HepG2 (cell line): ENCODE results near the gene DYNC2I2. TPM values are rescaled to one million over a fixed set of nuclear protein-coding genes. Genes with fewer than 3 reads are reported as not detected.
A peak's percentile ranks its signal among the peaks of the same experiment; 100 is the strongest.

Experiments used
- GABPB1 ChIP-seq: IDR thresholded peaks from 2 replicates; pipeline ENCODE4 v1.6.1; 2016; ENCODE audit warnings: mild to moderate bottlenecking, missing genetic modification reagents, moderate library complexity, missing compliant biosample characterization
- JARID2 ChIP-seq: sonication (generic); formaldehyde crosslinking; IDR thresholded peaks from 2 replicates; pipeline ENCODE4 v1.8.1; 2023; ENCODE audit warnings: missing genetic modification reagents, inconsistent platforms; ENCODE audit not compliant: insufficient replicate concordance
- PCBP1 ChIP-seq: fragments of 200-400 bp; formaldehyde crosslinking; IDR thresholded peaks from 2 replicates; pipeline ENCODE4 v1.6.1; 2017; ENCODE audit warnings: mild to moderate bottlenecking, low read depth, low read length, borderline replicate concordance
- PHF21A ChIP-seq: sonication (generic); formaldehyde crosslinking; IDR thresholded peaks from 2 replicates; pipeline ENCODE4 v1.5.0; 2020; ENCODE audit warnings: mild to moderate bottlenecking, missing genetic modification reagents
- PHF8 ChIP-seq: sonication (generic); formaldehyde crosslinking; IDR thresholded peaks from 2 replicates; pipeline ENCODE4 v1.5.0; 2020; ENCODE audit warnings: missing genetic modification reagents
- SP1 ChIP-seq, 2 experiments: fragments of 450-650 bp in 1 of 2; sonication (generic) in 1 of 2; formaldehyde crosslinking in 1 of 2; IDR thresholded peaks; 2 replicates each; pipeline versions ENCODE4 v1.4.0 to v1.6.1; 2016 to 2020; ENCODE audit warnings: missing genetic modification reagents in 1 of 2
- ZBTB20 ChIP-seq: sonication (generic); formaldehyde crosslinking; IDR thresholded peaks from 2 replicates; pipeline ENCODE4 v1.8.1; 2023; ENCODE audit warnings: missing genetic modification reagents, low read depth, mild to moderate bottlenecking, borderline replicate concordance
- ZNF138 ChIP-seq: sonication (generic); formaldehyde crosslinking; IDR thresholded peaks from 2 replicates; pipeline ENCODE4 v1.5.0; 2020; ENCODE audit warnings: mild to moderate bottlenecking, low read depth, missing genetic modification reagents
- ZNF205 ChIP-seq: IDR thresholded peaks from 2 replicates; pipeline ENCODE4 v1.6.1; 2018; ENCODE audit warnings: missing biosample characterization, missing genetic modification reagents
- ZNF441 ChIP-seq: sonication (generic); formaldehyde crosslinking; IDR thresholded peaks from 2 replicates; pipeline ENCODE4 v1.7.0; 2021; ENCODE audit warnings: missing genetic modification reagents, borderline replicate concordance
- polyA plus RNA-seq, 8 experiments: library from polyadenylated mRNA; depleted of rRNA in 3 of 8; stranded (reverse) in 7 of 8; unstranded in 1 of 8; fragments of >200 nt; fragmentation: Illumina TruSeq in 4 of 8; extraction: Trizol in 4 of 8; gene quantifications; 2 replicates each; pipeline versions ENCODE4 v1.2.1 to v1.2.3, GENCODE V29; 2011 to 2016; ENCODE audit warnings: low read depth in 4 of 8, missing spikeins in 1 of 8, mixed read lengths in 1 of 8; ENCODE audit not compliant: insufficient read depth in 1 of 8
- total RNA-seq, 5 experiments: library from RNA; depleted of rRNA; stranded (reverse); fragments of >200 nt; fragmentation: Illumina TruSeq; extraction: Trizol; gene quantifications; 2 replicates each; pipeline ENCODE4 v1.2.3, GENCODE V29; 2016; ENCODE audit warnings: low read depth in 1 of 5
- TF ChIP-seq, protein P1 (sequence below), 2 experiments: fragments of 450-650 bp in 1 of 2; sonication (generic) in 1 of 2; formaldehyde crosslinking; IDR thresholded peaks; 2 replicates each; pipeline versions ENCODE4 v1.5.0 to v1.8.0; 2020 to 2022; ENCODE audit warnings: mild to moderate bottlenecking in 1 of 2, missing genetic modification reagents in 1 of 2
- TF ChIP-seq, protein P2 (sequence below), 2 experiments: sonication (generic) in 1 of 2; formaldehyde crosslinking in 1 of 2; IDR thresholded peaks; 2 replicates each; pipeline versions ENCODE4 v1.4.0 to v1.6.1; 2016 to 2020; ENCODE audit warnings: borderline replicate concordance in 1 of 2, low read depth in 1 of 2, mild to moderate bottlenecking in 1 of 2, missing genetic modification reagents in 1 of 2
- TF ChIP-seq, protein P3 (sequence below): sonication (generic); formaldehyde crosslinking; IDR thresholded peaks from 2 replicates; pipeline ENCODE4 v1.8.0; 2022; ENCODE audit warnings: mild to moderate bottlenecking, missing genetic modification reagents, moderate library complexity
- TF ChIP-seq, protein P4 (sequence below), 2 experiments: sonication (generic) in 1 of 2; formaldehyde crosslinking in 1 of 2; IDR thresholded peaks; 2 replicates each; pipeline versions ENCODE4 v1.5.1 to v1.6.1; 2011 to 2020; ENCODE audit warnings: borderline replicate concordance in 1 of 2, low read depth in 1 of 2, low read length in 1 of 2, mild to moderate bottlenecking in 1 of 2, missing genetic modification reagents in 1 of 2, moderate library complexity in 1 of 2

Gene DYNC2I2
- total and polyA plus RNA-seq, 2 of the 13 experiments (the other 11 are each of a cell fraction or from before 2014, with no cell fraction given), result 13.7 to 40.2 TPM

DNA sequence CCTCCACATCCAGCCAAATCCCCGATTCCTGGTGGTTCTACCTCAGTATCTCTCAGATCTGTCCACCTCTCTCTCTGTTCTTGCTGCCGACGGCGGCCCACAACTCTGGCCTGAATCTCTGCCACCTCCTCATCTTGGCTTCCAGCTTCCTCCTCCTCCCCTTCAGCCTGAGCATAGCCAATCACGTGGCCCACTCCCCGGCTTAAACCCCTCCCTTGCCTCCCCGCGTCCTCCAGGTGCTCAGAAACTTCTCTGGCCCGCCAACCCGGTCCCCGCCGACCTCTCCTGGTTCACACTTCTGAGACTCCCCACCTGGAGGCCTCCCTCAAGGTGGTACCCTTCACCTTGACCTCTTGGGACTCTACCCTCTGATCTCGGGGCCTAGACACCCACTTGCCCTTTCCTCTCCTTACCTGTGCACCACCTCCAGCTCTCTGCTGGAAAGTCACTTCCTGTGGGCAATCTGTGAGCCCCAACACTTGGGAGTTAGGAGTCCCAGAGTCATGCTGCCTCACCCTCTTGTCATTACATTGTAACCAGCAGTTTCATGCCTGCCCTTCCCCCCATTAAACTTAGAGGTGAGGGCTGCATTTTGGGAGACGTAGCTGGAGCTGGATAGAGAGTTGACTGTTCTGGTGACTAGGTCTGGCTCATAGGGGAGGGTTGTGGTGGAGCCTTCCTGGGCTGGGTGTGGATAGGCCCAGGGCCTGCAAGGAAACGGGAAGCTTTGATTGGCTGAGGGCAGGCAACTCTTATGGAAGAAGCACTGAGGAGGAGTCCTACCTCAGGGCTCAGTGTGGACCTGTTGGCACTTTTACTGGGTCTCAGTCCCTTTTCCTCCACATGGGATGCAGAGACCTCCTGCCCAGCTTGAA lies 27.9 kb upstream of the DYNC2I2 start (continued):
- TF ChIP-seq, protein P1, sequence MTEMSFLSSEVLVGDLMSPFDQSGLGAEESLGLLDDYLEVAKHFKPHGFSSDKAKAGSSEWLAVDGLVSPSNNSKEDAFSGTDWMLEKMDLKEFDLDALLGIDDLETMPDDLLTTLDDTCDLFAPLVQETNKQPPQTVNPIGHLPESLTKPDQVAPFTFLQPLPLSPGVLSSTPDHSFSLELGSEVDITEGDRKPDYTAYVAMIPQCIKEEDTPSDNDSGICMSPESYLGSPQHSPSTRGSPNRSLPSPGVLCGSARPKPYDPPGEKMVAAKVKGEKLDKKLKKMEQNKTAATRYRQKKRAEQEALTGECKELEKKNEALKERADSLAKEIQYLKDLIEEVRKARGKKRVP (CRISPR knock-in tag; IDR thresholded peaks at IDR 0.05), result no peak
- TF ChIP-seq PHF21A (CRISPR knock-in tag) (peak; percentile 33), ZNF441 (CRISPR knock-in tag) (no peak), ZNF138 (CRISPR knock-in tag) (no peak), GABPB1 (CRISPR knock-in tag) (peak; percentile 58; the same call in 1 of the 2 replicates), JARID2 (CRISPR knock-in tag) (no peak), ZNF205 (CRISPR knock-in tag) (no peak), PCBP1 (no peak), ZBTB20 (CRISPR knock-in tag) (peak; percentile 40; the same call in 1 of the 2 replicates), PHF8 (peak; percentile 58), SP1 (IDR thresholded peaks at IDR 0.05) (no peak), SP1 (CRISPR knock-in tag; IDR thresholded peaks at IDR 0.05) (no peak)
- TF ChIP-seq, protein P2, sequence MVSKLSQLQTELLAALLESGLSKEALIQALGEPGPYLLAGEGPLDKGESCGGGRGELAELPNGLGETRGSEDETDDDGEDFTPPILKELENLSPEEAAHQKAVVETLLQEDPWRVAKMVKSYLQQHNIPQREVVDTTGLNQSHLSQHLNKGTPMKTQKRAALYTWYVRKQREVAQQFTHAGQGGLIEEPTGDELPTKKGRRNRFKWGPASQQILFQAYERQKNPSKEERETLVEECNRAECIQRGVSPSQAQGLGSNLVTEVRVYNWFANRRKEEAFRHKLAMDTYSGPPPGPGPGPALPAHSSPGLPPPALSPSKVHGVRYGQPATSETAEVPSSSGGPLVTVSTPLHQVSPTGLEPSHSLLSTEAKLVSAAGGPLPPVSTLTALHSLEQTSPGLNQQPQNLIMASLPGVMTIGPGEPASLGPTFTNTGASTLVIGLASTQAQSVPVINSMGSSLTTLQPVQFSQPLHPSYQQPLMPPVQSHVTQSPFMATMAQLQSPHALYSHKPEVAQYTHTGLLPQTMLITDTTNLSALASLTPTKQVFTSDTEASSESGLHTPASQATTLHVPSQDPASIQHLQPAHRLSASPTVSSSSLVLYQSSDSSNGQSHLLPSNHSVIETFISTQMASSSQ (IDR thresholded peaks at IDR 0.05; ENCODE audit: low read depth), result no peak
- TF ChIP-seq, protein P2 (CRISPR knock-in tag; IDR thresholded peaks at IDR 0.05; ENCODE audit: borderline replicate concordance), result no peak; the same call in 1 of the 2 replicates
- TF ChIP-seq, protein P3, sequence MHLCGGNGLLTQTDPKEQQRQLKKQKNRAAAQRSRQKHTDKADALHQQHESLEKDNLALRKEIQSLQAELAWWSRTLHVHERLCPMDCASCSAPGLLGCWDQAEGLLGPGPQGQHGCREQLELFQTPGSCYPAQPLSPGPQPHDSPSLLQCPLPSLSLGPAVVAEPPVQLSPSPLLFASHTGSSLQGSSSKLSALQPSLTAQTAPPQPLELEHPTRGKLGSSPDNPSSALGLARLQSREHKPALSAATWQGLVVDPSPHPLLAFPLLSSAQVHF (CRISPR knock-in tag), result no peak
- TF ChIP-seq, protein P4, sequence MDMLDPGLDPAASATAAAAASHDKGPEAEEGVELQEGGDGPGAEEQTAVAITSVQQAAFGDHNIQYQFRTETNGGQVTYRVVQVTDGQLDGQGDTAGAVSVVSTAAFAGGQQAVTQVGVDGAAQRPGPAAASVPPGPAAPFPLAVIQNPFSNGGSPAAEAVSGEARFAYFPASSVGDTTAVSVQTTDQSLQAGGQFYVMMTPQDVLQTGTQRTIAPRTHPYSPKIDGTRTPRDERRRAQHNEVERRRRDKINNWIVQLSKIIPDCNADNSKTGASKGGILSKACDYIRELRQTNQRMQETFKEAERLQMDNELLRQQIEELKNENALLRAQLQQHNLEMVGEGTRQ (IDR thresholded peaks at IDR 0.05; ENCODE audit: low read depth, low read length), result peak; percentile 60
- TF ChIP-seq, protein P4 (CRISPR knock-in tag; IDR thresholded peaks at IDR 0.05; ENCODE audit: borderline replicate concordance), result peak; percentile 90; the same call in 1 of the 2 replicates
